GM12878 (cell line): ENCODE data around the gene C1QL4. TPM values are rescaled to one million over a fixed set of nuclear protein-coding genes. Genes with fewer than 3 reads are reported as not detected.

Experiments used
- ATAC-seq: fragments of 200-7000 bp; cut with Tn5 transposase; 3 replicates; pipeline ENCODE4 v1.9.1; 2020; ENCODE audit warnings: mild to moderate bottlenecking, moderate library complexity
- BruUV-seq: library from RNA; stranded (reverse); fragments of 400-500 nt; replicated peaks from 2 replicates; lab custom pipeline; 2021; lab: Mats Ljungman, UMichigan
- CTCF ChIA-PET: fragments of 300-600 bp; sonication (Branson Sonifier 250); formaldehyde crosslinking; extraction: SDS; loops from one replicate; lab custom pipeline; 2021; ENCODE audit warnings: inconsistent platforms; lab: Yijun Ruan, JAX
- POLR2A ChIA-PET: fragments of 350-600 bp; formaldehyde crosslinking; extraction: SDS; loops from one replicate; lab custom pipeline; 2021; ENCODE audit warnings: inconsistent platforms; lab: Charles Lee
- RAD21 ChIA-PET: fragments of 300-600 bp; sonication (Branson Sonifier 250); formaldehyde crosslinking; loops from one replicate; lab custom pipeline; 2023; ENCODE audit warnings: antibody characterized with exemption; ENCODE audit not compliant: unreplicated experiment; lab: Charles Lee
- SMC1A ChIA-PET: fragments of 300-600 bp; sonication (Branson Sonifier 250); formaldehyde crosslinking; loops from one replicate; lab custom pipeline; 2023; ENCODE audit not compliant: unreplicated experiment, uncharacterized antibody; lab: Charles Lee
- DNase-seq: peaks from one replicate; pipeline ENCODE4 v3.0.0-alpha.2; 2011; ENCODE audit warnings: low read depth, low spot score
- FAIRE-seq: peaks from 3 replicates; lab custom pipeline; 2011; peaks lifted over from hg19 to GRCh38; lab: Jason Lieb, UNC
- H2AFZ ChIP-seq: 2 replicates; pipeline ENCODE4 v1.6.0; 2011; ENCODE audit warnings: low read depth, low read length, control low read depth; ENCODE audit not compliant: control insufficient read depth
- H3K27ac ChIP-seq: 2 replicates; pipeline ENCODE4 v1.5.1; 2011; ENCODE audit warnings: control low read depth; ENCODE audit not compliant: control insufficient read depth, insufficient read depth
- H3K27me3 ChIP-seq, 2 experiments: replicated peaks in 1 of 2; 2 replicates each; pipeline versions ENCODE4 v1.6.0 to v1.6.1; 2011; ENCODE audit warnings: low read length in 1 of 2; ENCODE audit not compliant: control insufficient read depth in 2 of 2, insufficient read depth in 2 of 2
- H3K36me3 ChIP-seq, 2 experiments: 2 replicates each; pipeline ENCODE4 v1.5.1; 2011; ENCODE audit warnings: low read length in 1 of 2; ENCODE audit not compliant: control insufficient read depth in 2 of 2, insufficient read depth in 2 of 2
- H3K4me1 ChIP-seq: 2 replicates; pipeline ENCODE4 v1.6.1; 2011; ENCODE audit warnings: mild to moderate bottlenecking, low read length, moderate library complexity, mixed read lengths; ENCODE audit not compliant: control insufficient read depth, insufficient read depth
- H3K4me2 ChIP-seq: 2 replicates; pipeline ENCODE4 v1.6.0; 2011; ENCODE audit warnings: control low read depth; ENCODE audit not compliant: control insufficient read depth, insufficient read depth
- H3K4me3 ChIP-seq: fragments of 200-600 bp; sonication (generic); 2 replicates; pipeline ENCODE4 v1.5.1; 2016
- H3K79me2 ChIP-seq: 2 replicates; pipeline ENCODE4 v1.6.0; 2011; ENCODE audit warnings: low read length; ENCODE audit not compliant: control insufficient read depth, insufficient read depth
- H3K9ac ChIP-seq: 2 replicates; pipeline ENCODE4 v1.8.0; 2011; ENCODE audit warnings: low read length, control low read depth, mixed read lengths; ENCODE audit not compliant: control insufficient read depth, insufficient read depth
- H3K9me3 ChIP-seq: replicated peaks from 3 replicates; pipeline ENCODE4 v1.5.1; 2011; ENCODE audit warnings: mild to moderate bottlenecking, low read length; ENCODE audit not compliant: control insufficient read depth, insufficient read depth
- H4K20me1 ChIP-seq: 2 replicates; pipeline ENCODE4 v1.6.0; 2011; ENCODE audit not compliant: control insufficient read depth, insufficient read depth
- EGR1 ChIP-seq, 2 experiments: IDR thresholded peaks; 1 replicate in 1 of 2; 2 replicates in 1 of 2; pipeline ENCODE4 v1.6.1; 2011 to 2012; ENCODE audit warnings: low read depth in 2 of 2, low read length in 2 of 2, borderline replicate concordance in 1 of 2, mild to moderate bottlenecking in 1 of 2, moderate library complexity in 1 of 2
- MXI1 ChIP-seq: fragments of 150-350 bp; IDR thresholded peaks from 2 replicates; pipeline ENCODE4 v1.6.1; 2011; ENCODE audit warnings: low read depth, mild to moderate bottlenecking, inconsistent platforms, low read length, improper control_type of control experiment
- RUNX3 ChIP-seq: IDR thresholded peaks from 2 replicates; pipeline ENCODE4 v1.6.1; 2012; ENCODE audit warnings: low read length, inconsistent platforms
- ZNF384 ChIP-seq: IDR thresholded peaks from 2 replicates; pipeline ENCODE4 v1.6.1; 2012; ENCODE audit warnings: low read depth, mild to moderate bottlenecking, low read length, improper control_type of control experiment, borderline replicate concordance
- WGBS: methylation state at CpG from one replicate; pipeline ENCODE4 v1.1.6; 2016; ENCODE audit warnings: low lambda C conversion rate; ENCODE audit not compliant: insufficient replicate concordance, insufficient coverage; ENCODE audit errors: missing lambda C conversion rate; 5-methylcytosine and 5-hydroxymethylcytosine counted together
- in situ Hi-C: fragments of 300-500 bp; cut with MboI; formaldehyde crosslinking; loops from 9 replicates; pipeline ENCODE4 v1.14.3; 2018; ENCODE audit warnings: mixed read lengths
- intact Hi-C: fragments of 100-400 bp; cut with micrococcal nuclease; formaldehyde crosslinking; loops from one replicate; pipeline ENCODE4 v1.14.2; 2022; ENCODE audit not compliant: unreplicated experiment
- polyA plus RNA-seq, 11 experiments: library from polyadenylated mRNA; depleted of rRNA in 4 of 11; unstranded in 6 of 11; stranded (reverse) in 5 of 11; fragments of >200 nt; fragmentation: Nextera tagmentation in 4 of 11; fragmentation: Illumina TruSeq in 1 of 11; extraction: Ambion mirVana in 4 of 11; extraction: Trizol in 1 of 11; gene quantifications; 1 replicate in 1 of 11; 2 replicates in 10 of 11; pipeline versions ENCODE4 v1.2.1 to v1.2.3, GENCODE V29; 2011 to 2016; ENCODE audit warnings: inconsistent platforms in 2 of 11, missing spikeins in 2 of 11, low read depth in 1 of 11
- total RNA-seq, 4 experiments: library from RNA; depleted of rRNA in 3 of 4; stranded (reverse); fragments of >200 nt in 3 of 4; fragmentation: Illumina TruSeq in 1 of 4; extraction: Trizol in 1 of 4; gene quantifications; 2 replicates each; pipeline versions ENCODE4 v1.2.1 to v1.2.3, GENCODE V29; 2013 to 2021
- TF ChIP-seq, protein P1 (sequence below): fragments of 450-650 bp; IDR thresholded peaks from 2 replicates; pipeline ENCODE4 v1.6.1; 2017; ENCODE audit warnings: mild to moderate bottlenecking, moderate library complexity
- TF ChIP-seq, protein P2 (sequence below): IDR thresholded peaks from 2 replicates; pipeline ENCODE4 v1.6.1; 2012; ENCODE audit warnings: low read depth, low read length, improper control_type of control experiment

Gene C1QL4
- total and polyA plus RNA-seq, 10 of the 15 experiments (the other 5 are each of a cell fraction or from before 2014, with no cell fraction given) = 0.05 TPM; not detected in 9

- no peaks in the 10 kb centered on the region for H3K36me3 ChIP-seq
- ChIA-PET SMC1A (no interaction called here), POLR2A (no interaction called here), RAD21 (interaction anchor here (0.6 to 2.4 kb wide), 3 partner anchors 10 to 54 kb away, joined by 3 to 6 read pairs (median 4); partner anchors contain the start of gene DNAJC22)
- no peak overlapping the region for H3K4me3 ChIP-seq
- no TSS peak for BruUV-seq
- no peak overlapping the region for H2AFZ ChIP-seq
- H3K27ac ChIP-seq = no peak overlapping the region
- in situ Hi-C loops = no loop called here
- H3K9ac ChIP-seq = no peak overlapping the region
- DNase-seq = no peak
- FAIRE-seq = no peak
- TF ChIP-seq MXI1 = no peak
- no peak for TF ChIP-seq RUNX3
- TF ChIP-seq, protein P1, sequence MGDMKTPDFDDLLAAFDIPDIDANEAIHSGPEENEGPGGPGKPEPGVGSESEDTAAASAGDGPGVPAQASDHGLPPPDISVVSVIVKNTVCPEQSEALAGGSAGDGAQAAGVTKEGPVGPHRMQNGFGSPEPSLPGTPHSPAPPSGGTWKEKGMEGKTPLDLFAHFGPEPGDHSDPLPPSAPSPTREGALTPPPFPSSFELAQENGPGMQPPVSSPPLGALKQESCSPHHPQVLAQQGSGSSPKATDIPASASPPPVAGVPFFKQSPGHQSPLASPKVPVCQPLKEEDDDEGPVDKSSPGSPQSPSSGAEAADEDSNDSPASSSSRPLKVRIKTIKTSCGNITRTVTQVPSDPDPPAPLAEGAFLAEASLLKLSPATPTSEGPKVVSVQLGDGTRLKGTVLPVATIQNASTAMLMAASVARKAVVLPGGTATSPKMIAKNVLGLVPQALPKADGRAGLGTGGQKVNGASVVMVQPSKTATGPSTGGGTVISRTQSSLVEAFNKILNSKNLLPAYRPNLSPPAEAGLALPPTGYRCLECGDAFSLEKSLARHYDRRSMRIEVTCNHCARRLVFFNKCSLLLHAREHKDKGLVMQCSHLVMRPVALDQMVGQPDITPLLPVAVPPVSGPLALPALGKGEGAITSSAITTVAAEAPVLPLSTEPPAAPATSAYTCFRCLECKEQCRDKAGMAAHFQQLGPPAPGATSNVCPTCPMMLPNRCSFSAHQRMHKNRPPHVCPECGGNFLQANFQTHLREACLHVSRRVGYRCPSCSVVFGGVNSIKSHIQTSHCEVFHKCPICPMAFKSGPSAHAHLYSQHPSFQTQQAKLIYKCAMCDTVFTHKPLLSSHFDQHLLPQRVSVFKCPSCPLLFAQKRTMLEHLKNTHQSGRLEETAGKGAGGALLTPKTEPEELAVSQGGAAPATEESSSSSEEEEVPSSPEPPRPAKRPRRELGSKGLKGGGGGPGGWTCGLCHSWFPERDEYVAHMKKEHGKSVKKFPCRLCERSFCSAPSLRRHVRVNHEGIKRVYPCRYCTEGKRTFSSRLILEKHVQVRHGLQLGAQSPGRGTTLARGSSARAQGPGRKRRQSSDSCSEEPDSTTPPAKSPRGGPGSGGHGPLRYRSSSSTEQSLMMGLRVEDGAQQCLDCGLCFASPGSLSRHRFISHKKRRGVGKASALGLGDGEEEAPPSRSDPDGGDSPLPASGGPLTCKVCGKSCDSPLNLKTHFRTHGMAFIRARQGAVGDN = no peak
- TF ChIP-seq EGR1 (IDR thresholded peaks at IDR 0.05; ENCODE audit: borderline replicate concordance in 1 of 2, low read depth in 2 of 2, low read length in 2 of 2) = no peak
- no peak for TF ChIP-seq ZNF384
- TF ChIP-seq, protein P2, sequence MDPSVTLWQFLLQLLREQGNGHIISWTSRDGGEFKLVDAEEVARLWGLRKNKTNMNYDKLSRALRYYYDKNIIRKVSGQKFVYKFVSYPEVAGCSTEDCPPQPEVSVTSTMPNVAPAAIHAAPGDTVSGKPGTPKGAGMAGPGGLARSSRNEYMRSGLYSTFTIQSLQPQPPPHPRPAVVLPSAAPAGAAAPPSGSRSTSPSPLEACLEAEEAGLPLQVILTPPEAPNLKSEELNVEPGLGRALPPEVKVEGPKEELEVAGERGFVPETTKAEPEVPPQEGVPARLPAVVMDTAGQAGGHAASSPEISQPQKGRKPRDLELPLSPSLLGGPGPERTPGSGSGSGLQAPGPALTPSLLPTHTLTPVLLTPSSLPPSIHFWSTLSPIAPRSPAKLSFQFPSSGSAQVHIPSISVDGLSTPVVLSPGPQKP = no peak
- TF ChIP-seq, all 136 proteins: peak for 0
- H3K79me2 ChIP-seq = no peaks in the 10 kb centered on the region
- ATAC-seq = no peak
- no peak overlapping the region for H3K4me2 ChIP-seq
- no peaks in the 10 kb centered on the region for H3K9me3 ChIP-seq
- intact Hi-C loops = no loop called here
- peaks cover 8% of the 10 kb centered on the region for H3K4me1 ChIP-seq
- peaks cover 18 to 19% of the 10 kb centered on the region in 2 experiments for H3K27me3 ChIP-seq
- CTCF ChIA-PET = interaction anchor here (0.6 to 16.2 kb wide), 9 partner anchors 11 to 276 kb away, joined by 3 to 231 read pairs (median 5); partner anchors contain the start of genes DNAJC22 and TROAP
- no peaks in the 10 kb centered on the region for H4K20me1 ChIP-seq
- WGBS = 36% methylated on average over 7 of the region's 7 CpGs
Measured at GRCh38 chr12:49292729-49293055, 44.3 kb downstream of the C1QL4 start.
